Liver (tissue), 9 donors: ENCODE results near the gene SH2D5. TPM values are rescaled to one million over a fixed set of nuclear protein-coding genes. Genes with fewer than 3 reads are reported as not detected.
A peak's percentile ranks its signal among the peaks of the same experiment; 100 is the strongest.
"Not testable (repeated sequence)": the region's sequence is repeated elsewhere in the genome, so short reads cannot be mapped to it uniquely, and the experiment has no call there.

Source experiments
- DNase-seq: peaks from one replicate; pipeline ENCODE4 v3.0.0-alpha.2; 2017; ENCODE audit warnings: low spot score
- H3K27ac ChIP-seq, 2 donors: one replicate each; pipeline ENCODE4 v1.7.0; 2013; ENCODE audit warnings: inconsistent platforms in 2 of 2, low read length in 2 of 2, control low read depth in 1 of 2, low read depth in 1 of 2, mild to moderate bottlenecking in 1 of 2
- H3K27me3 ChIP-seq, 4 donors: one replicate each; pipeline versions ENCODE4 v1.6.1 to v1.7.0; 2013; ENCODE audit warnings: low read length in 3 of 4, inconsistent platforms in 1 of 4, mild to moderate bottlenecking in 1 of 4, moderate library complexity in 1 of 4; ENCODE audit not compliant: control insufficient read depth in 4 of 4, insufficient read depth in 4 of 4
- H3K36me3 ChIP-seq, 4 donors: one replicate each; pipeline versions ENCODE4 v1.6.1 to v1.7.0; 2013; ENCODE audit warnings: low read length in 3 of 4, mild to moderate bottlenecking in 3 of 4, low read depth in 1 of 4, moderate library complexity in 1 of 4; ENCODE audit not compliant: control insufficient read depth in 4 of 4, insufficient read depth in 3 of 4
- H3K4me1 ChIP-seq, 4 donors: one replicate each; pipeline versions ENCODE4 v1.6.1 to v1.7.0; 2013; ENCODE audit warnings: low read length in 3 of 4, mild to moderate bottlenecking in 3 of 4, moderate library complexity in 1 of 4; ENCODE audit not compliant: control insufficient read depth in 4 of 4, insufficient read depth in 4 of 4
- H3K4me3 ChIP-seq, 3 donors: one replicate each; pipeline versions ENCODE4 v1.6.1 to v1.7.0; 2013; ENCODE audit warnings: low read length in 3 of 3, control low read depth in 1 of 3, low read depth in 1 of 3, mild to moderate bottlenecking in 1 of 3
- H3K9ac ChIP-seq, 2 donors: one replicate each; pipeline ENCODE4 v1.7.0; 2013; ENCODE audit warnings: low read length in 2 of 2, mild to moderate bottlenecking in 2 of 2, moderate library complexity in 2 of 2, control low read depth in 1 of 2, low read depth in 1 of 2
- H3K9me3 ChIP-seq, 4 donors: one replicate each; pipeline versions ENCODE4 v1.6.1 to v1.7.0; 2013; ENCODE audit warnings: low read length in 3 of 4; ENCODE audit not compliant: control insufficient read depth in 4 of 4
- FOXA1 ChIP-seq: IDR thresholded peaks from 2 replicates; pipeline ENCODE4 v1.6.1; 2016; ENCODE audit warnings: antibody characterized with exemption
- HNF4A ChIP-seq, 2 donors: conservative IDR thresholded peaks; 2 replicates each; pipeline ENCODE4 v1.6.1; 2016; ENCODE audit warnings: antibody characterized with exemption in 2 of 2, mild to moderate bottlenecking in 2 of 2
- HNF4G ChIP-seq: IDR thresholded peaks from 2 replicates; pipeline ENCODE4 v1.6.1; 2016; ENCODE audit warnings: antibody characterized with exemption
- JUND ChIP-seq, 2 donors: IDR thresholded peaks; 2 replicates each; pipeline ENCODE4 v1.6.1; 2016; ENCODE audit warnings: antibody characterized with exemption in 2 of 2
- RAD21 ChIP-seq, 2 donors: IDR thresholded peaks; 2 replicates each; pipeline ENCODE4 v1.6.1; 2016; ENCODE audit warnings: antibody characterized with exemption in 2 of 2, mild to moderate bottlenecking in 2 of 2
- RXRA ChIP-seq, 2 donors: IDR thresholded peaks; 2 replicates each; pipeline ENCODE4 v1.6.1; 2017 to 2018; ENCODE audit warnings: antibody characterized with exemption in 2 of 2, mild to moderate bottlenecking in 1 of 2
- SP1 ChIP-seq: IDR thresholded peaks from 2 replicates; pipeline ENCODE4 v1.6.1; 2018; ENCODE audit warnings: antibody characterized with exemption, mild to moderate bottlenecking
- YY1 ChIP-seq: IDR thresholded peaks from 2 replicates; pipeline ENCODE4 v1.6.1; 2016; ENCODE audit warnings: antibody characterized with exemption, mild to moderate bottlenecking
- WGBS: extraction: QIAGEN DNeasy Blood & Tissue Kit; methylation state at CpG from one replicate; pipeline ENCODE4 v1.1.7; 2013; 5-methylcytosine and 5-hydroxymethylcytosine counted together
- polyA plus RNA-seq, 2 donors: library from polyadenylated mRNA; stranded (reverse) in 1 of 2; unstranded in 1 of 2; fragments of 200-250 nt in 1 of 2; fragments of >200 nt in 1 of 2; fragmentation: Nextera tagmentation in 1 of 2; extraction: Ambion mirVana in 1 of 2; gene quantifications; one replicate each; pipeline versions ENCODE4 v1.2.1 to v1.2.3, GENCODE V29; 2013 to 2015
- total RNA-seq, 2 donors: library from RNA; depleted of rRNA; stranded (reverse); fragments of >200 nt; gene quantifications; one replicate each; pipeline ENCODE4 v1.2.3, GENCODE V29; 2014
- TF ChIP-seq, protein P1 (sequence below): IDR thresholded peaks from 2 replicates; pipeline ENCODE4 v1.6.1; 2016; ENCODE audit warnings: antibody characterized with exemption
- TF ChIP-seq, protein P2 (sequence below): fragments of 150-350 bp; IDR thresholded peaks from 2 replicates; pipeline ENCODE4 v1.5.1; 2017; ENCODE audit warnings: improper control_type of control experiment, low read depth, low read length; ENCODE audit not compliant: missing input control
- TF ChIP-seq, protein P3 (sequence below): IDR thresholded peaks from 2 replicates; pipeline ENCODE4 v1.6.1; 2016; ENCODE audit warnings: antibody characterized with exemption
- TF ChIP-seq, protein P4 (sequence below): IDR thresholded peaks from 2 replicates; pipeline ENCODE4 v1.6.1; 2016; ENCODE audit warnings: antibody characterized with exemption
- donor health status: healthy.
- donor health status: healthy.
- donor health status: healthy.
- donor health status: healthy.
- donor health status: healthy.

The SH2D5 gene
- total and polyA plus RNA-seq, 4 donors: 0.05 TPM; not detected in 3

DNA sequence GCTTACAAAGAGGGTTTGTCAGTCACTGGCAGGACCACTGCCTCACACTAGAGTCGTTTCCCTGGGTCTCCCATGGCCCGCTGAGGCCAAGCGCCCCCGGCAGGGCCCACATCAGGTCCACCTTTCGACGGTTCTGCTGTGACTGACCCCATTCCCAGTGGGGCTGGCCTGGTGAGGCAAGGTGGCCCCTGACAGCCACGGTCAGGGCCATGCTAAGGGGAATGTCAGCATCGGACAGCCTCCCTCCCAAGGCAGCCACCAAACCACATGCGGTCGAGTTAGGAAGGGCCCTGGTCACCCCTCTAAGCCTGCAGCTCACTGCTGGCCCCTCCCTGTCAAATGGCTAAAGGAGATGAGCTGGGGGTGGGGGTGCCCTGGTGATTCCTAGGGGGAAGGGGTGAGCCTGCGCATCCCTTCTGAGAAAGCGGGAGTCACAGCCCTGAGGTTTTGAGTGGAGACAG lies 11.8 kb downstream of the SH2D5 start (continued):
- TF ChIP-seq, protein P1, sequence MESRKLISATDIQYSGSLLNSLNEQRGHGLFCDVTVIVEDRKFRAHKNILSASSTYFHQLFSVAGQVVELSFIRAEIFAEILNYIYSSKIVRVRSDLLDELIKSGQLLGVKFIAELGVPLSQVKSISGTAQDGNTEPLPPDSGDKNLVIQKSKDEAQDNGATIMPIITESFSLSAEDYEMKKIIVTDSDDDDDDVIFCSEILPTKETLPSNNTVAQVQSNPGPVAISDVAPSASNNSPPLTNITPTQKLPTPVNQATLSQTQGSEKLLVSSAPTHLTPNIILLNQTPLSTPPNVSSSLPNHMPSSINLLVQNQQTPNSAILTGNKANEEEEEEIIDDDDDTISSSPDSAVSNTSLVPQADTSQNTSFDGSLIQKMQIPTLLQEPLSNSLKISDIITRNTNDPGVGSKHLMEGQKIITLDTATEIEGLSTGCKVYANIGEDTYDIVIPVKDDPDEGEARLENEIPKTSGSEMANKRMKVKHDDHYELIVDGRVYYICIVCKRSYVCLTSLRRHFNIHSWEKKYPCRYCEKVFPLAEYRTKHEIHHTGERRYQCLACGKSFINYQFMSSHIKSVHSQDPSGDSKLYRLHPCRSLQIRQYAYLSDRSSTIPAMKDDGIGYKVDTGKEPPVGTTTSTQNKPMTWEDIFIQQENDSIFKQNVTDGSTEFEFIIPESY: no peak
- no peak for TF ChIP-seq RXRA (IDR thresholded peaks at IDR 0.05)

DNA sequence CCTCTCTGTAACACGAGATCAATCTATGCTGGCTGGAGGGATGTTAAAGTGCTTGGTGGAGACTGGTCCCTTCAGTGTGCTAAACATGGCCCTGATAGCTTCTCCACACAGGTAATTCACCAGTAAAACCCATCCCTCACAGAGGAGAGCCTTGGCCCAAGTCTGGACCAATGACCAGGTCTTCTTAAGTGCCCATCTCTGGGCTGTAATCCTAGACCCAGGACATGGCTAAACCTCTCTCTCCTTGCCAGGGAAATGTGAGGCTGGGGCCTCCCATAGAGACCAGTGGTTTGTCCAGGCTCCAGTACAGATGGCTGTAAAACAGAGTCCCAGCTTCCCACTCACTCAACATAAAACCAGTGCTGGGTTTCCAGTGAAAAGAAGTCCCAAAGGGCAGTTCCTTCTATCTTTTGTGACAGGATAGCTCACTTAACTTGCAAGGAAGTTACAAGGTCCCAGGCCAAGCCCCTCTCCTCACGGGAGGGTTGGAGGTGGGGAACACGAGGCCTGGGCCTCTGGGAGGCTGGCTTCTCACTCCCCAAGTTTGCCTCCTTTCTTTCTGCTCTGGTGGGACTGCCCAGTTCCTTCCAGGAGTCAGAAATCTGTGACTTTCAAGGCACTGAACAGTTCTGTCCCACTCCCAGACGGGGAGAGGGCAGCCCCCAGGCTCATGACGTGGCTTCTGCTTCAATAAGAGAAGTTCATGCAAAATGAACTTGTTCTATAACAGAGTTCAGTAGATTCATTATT lies 12.5 kb downstream of the SH2D5 start:
- no peaks in the 10 kb centered on the region for H3K9me3 ChIP-seq
- H3K27ac ChIP-seq: no peak overlapping the region
- no peak for DNase-seq
- no peak overlapping the region for H3K4me3 ChIP-seq
- no peaks in the 10 kb centered on the region for H3K36me3 ChIP-seq
- peaks cover 0 to 8% (median 5%) of the 10 kb centered on the region in 4 donors for H3K4me1 ChIP-seq
- TF ChIP-seq, protein P2, sequence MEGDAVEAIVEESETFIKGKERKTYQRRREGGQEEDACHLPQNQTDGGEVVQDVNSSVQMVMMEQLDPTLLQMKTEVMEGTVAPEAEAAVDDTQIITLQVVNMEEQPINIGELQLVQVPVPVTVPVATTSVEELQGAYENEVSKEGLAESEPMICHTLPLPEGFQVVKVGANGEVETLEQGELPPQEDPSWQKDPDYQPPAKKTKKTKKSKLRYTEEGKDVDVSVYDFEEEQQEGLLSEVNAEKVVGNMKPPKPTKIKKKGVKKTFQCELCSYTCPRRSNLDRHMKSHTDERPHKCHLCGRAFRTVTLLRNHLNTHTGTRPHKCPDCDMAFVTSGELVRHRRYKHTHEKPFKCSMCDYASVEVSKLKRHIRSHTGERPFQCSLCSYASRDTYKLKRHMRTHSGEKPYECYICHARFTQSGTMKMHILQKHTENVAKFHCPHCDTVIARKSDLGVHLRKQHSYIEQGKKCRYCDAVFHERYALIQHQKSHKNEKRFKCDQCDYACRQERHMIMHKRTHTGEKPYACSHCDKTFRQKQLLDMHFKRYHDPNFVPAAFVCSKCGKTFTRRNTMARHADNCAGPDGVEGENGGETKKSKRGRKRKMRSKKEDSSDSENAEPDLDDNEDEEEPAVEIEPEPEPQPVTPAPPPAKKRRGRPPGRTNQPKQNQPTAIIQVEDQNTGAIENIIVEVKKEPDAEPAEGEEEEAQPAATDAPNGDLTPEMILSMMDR: no peak
- WGBS: 86% methylated on average over 5 of the region's 5 CpGs
- no peaks in the 10 kb centered on the region for H3K27me3 ChIP-seq
- no peak overlapping the region for H3K9ac ChIP-seq

DNA sequence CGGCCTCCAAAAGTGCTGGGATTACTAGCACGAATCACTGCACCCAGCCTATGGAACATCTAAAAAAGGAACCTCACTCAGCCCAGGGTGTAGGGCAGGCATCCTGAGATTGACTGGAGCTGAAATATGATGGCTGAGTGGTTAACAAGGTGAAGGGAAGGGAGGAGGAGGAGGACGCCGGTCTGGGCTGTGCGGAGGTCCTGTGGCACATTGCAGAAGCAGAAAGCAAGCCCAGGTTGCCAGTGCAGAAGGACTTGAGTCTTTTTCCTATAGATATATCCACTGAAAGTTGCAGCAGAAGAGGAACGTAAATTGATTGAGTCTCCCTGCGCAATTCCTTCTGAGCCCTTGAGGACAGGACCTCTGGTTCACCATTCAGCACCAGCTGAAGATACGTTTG lies 13.2 kb downstream of the SH2D5 start:
- H3K36me3 ChIP-seq: no peaks in the 10 kb centered on the region
- TF ChIP-seq, protein P3, sequence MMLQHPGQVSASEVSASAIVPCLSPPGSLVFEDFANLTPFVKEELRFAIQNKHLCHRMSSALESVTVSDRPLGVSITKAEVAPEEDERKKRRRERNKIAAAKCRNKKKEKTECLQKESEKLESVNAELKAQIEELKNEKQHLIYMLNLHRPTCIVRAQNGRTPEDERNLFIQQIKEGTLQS: no peak
- TF ChIP-seq, protein P4, sequence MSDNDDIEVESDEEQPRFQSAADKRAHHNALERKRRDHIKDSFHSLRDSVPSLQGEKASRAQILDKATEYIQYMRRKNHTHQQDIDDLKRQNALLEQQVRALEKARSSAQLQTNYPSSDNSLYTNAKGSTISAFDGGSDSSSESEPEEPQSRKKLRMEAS: no peak
- no peak for TF ChIP-seq FOXA1
- no peak for TF ChIP-seq RAD21 (IDR thresholded peaks at IDR 0.05)
- TF ChIP-seq, protein P1: no peak
- no peak for TF ChIP-seq SP1
- no peak for TF ChIP-seq HNF4G
- TF ChIP-seq JUND (IDR thresholded peaks at IDR 0.05): no peak
- TF ChIP-seq HNF4A (conservative IDR thresholded peaks at IDR 0.05): no peak
- no peak for TF ChIP-seq YY1
- DNase-seq: no peak
- no peak overlapping the region for H3K9ac ChIP-seq
- no peak overlapping the region for H3K27ac ChIP-seq
- no peak overlapping the region for H3K4me3 ChIP-seq
- H3K9me3 ChIP-seq: no peaks in the 10 kb centered on the region
- 92% methylated on average over 8 of the region's 8 CpGs for WGBS
- H3K27me3 ChIP-seq: no peaks in the 10 kb centered on the region
- peaks cover 0 to 8% (median 5%) of the 10 kb centered on the region in 4 donors for H3K4me1 ChIP-seq

DNA sequence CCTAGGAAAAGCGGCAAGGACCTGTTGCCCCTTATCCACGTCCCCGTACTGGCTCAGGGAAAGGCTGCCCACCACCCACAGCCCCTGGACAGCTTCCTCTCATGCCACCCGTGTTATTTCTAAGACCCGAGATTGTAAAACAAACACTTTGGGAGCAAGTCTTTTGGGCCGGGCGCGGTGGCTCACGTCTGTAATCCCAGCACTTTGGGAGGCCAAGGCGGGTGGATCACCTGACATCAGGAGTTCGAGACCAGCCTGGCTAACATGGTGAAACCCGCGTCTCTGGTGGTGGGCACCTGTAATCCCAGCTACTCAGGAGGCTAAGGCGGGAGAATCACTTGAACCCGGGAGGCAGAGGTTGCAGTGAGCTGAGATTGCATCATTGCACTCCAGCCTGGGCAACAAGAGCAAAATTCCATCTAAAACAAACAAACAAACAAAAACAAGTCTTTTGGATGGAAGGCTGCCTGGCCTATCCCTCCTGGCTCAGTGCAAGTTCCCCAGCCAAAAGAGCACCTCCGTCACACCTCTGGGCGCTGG lies 14.1 kb downstream of the SH2D5 start:
- H3K27me3 ChIP-seq, DNase-seq, H3K9ac ChIP-seq, H3K4me1 ChIP-seq, H3K36me3 ChIP-seq, H3K27ac ChIP-seq, H3K9me3 ChIP-seq: not testable (repeated sequence)
- H3K4me3 ChIP-seq: peak overlapping the region in 1 of 3 donors; percentile 57
- WGBS: 63% methylated on average over 17 of the region's 17 CpGs
